ENCODE results near the gene GPX1.
"Not testable (repeated sequence)": the region's sequence is repeated elsewhere in the genome, so short reads cannot be mapped to it uniquely, and the experiment has no call there.

Gene GPX1

GRCh38 chr3:49358217-49358883 lies at the start of gene GPX1:
GPX1 (minus strand) TSS chr3:49358353; CDS start chr3:49358278, 75 bp downstream.
- peak; percentile 75 to 82 (median 79) for DNase-seq (ENCODE audit: low read depth in 3 of 3)

- DNase-seq (ENCODE audit: low read depth in 3 of 3), result no peak
Observed at GRCh38 chr3:49406571-49407565, 48.7 kb upstream of the GPX1 start.

- DNase-seq (ENCODE audit: low read depth in 3 of 3), result not testable (repeated sequence)
Observed at GRCh38 chr3:49405570-49405969, 47.4 kb upstream of the GPX1 start.

- no peak for DNase-seq (ENCODE audit: low read depth in 3 of 3)
Observed at GRCh38 chr3:49403891-49404290, 45.7 kb upstream of the GPX1 start.

- no peak for DNase-seq (ENCODE audit: low read depth in 3 of 3)
Observed at GRCh38 chr3:49401766-49402165, 43.6 kb upstream of the GPX1 start.

- DNase-seq (ENCODE audit: low read depth in 3 of 3), result no peak
Observed at GRCh38 chr3:49399461-49399860, 41.3 kb upstream of the GPX1 start.

GRCh38 chr3:49397470-49397869 lies 39.3 kb upstream of the GPX1 start:
- DNase-seq (ENCODE audit: low read depth in 3 of 3), result no peak

GRCh38 chr3:49391310-49391709 lies 33.2 kb upstream of the GPX1 start:
- not testable (repeated sequence) for DNase-seq (ENCODE audit: low read depth in 3 of 3)

GRCh38 chr3:49389297-49389696 lies 31.1 kb upstream of the GPX1 start:
- DNase-seq (ENCODE audit: low read depth in 3 of 3), result no peak

GRCh38 chr3:49388289-49388820 lies 30.2 kb upstream of the GPX1 start:
- no peak for DNase-seq (ENCODE audit: low read depth in 3 of 3)

GRCh38 chr3:49387721-49388120 lies 29.6 kb upstream of the GPX1 start:
- no peak for DNase-seq (ENCODE audit: low read depth in 3 of 3)

GRCh38 chr3:49386056-49386756 lies 28.1 kb upstream of the GPX1 start:
- no peak for DNase-seq (ENCODE audit: low read depth in 3 of 3)

- DNase-seq (ENCODE audit: low read depth in 3 of 3), result no peak
Observed at GRCh38 chr3:49385617-49386016, 27.5 kb upstream of the GPX1 start.

- no peak for DNase-seq (ENCODE audit: low read depth in 3 of 3)
Observed at GRCh38 chr3:49383387-49383786, 25.2 kb upstream of the GPX1 start.

- no peak for DNase-seq (ENCODE audit: low read depth in 3 of 3)
Observed at GRCh38 chr3:49378249-49378895, 20.2 kb upstream of the GPX1 start.

GRCh38 chr3:49377483-49377882 lies 19.3 kb upstream of the GPX1 start:
- peak; percentile 25 to 48 (median 38) for DNase-seq (ENCODE audit: low read depth in 3 of 3)

- DNase-seq (ENCODE audit: low read depth in 3 of 3), result no peak
Observed at GRCh38 chr3:49371946-49372345, 13.8 kb upstream of the GPX1 start.

GRCh38 chr3:49370585-49371290 lies 12.6 kb upstream of the GPX1 start:
- DNase-seq (ENCODE audit: low read depth in 3 of 3), result no peak

- no peak for DNase-seq (ENCODE audit: low read depth in 3 of 3)
Observed at GRCh38 chr3:49362561-49362960, 4.4 kb upstream of the GPX1 start.

GRCh38 chr3:49359623-49360022 lies 1.5 kb upstream of the GPX1 start:
- DNase-seq (ENCODE audit: low read depth in 3 of 3), result no peak

- no peak for DNase-seq (ENCODE audit: low read depth in 3 of 3)
Observed at GRCh38 chr3:49358884-49359225, 702 bp upstream of the GPX1 start.

Data from stimulated activated CD4-positive, alpha-beta T cell treated with anti-CD3 and anti-CD28 coated beads, TNF-alpha, amount 100 ng/mL, for 48 hours (primary cell).